A549 (cell line): ENCODE results near the gene ACOXL. TPM values are rescaled to one million over a fixed set of nuclear protein-coding genes. Genes with fewer than 3 reads are reported as not detected.

Experiments
- ATAC-seq, 2 experiments: fragments of 200-7000 bp in 1 of 2; fragments of >200 bp in 1 of 2; cut with Nextera tagmentation in 1 of 2; cut with Tn5 transposase in 1 of 2; 3 replicates each; pipeline versions ENCODE4 v1.8.0 to v1.9.1; 2018 to 2020; ENCODE audit warnings: mild to moderate bottlenecking in 1 of 2, moderate library complexity in 1 of 2
- CTCF ChIA-PET: fragments of 300-600 bp; sonication (Branson Sonifier 250); formaldehyde crosslinking; extraction: SDS; loops from one replicate; lab custom pipeline; 2021; ENCODE audit warnings: antibody characterized with exemption, inconsistent platforms; lab: Yijun Ruan, JAX
- POLR2A ChIA-PET: fragments of 350-600 bp; formaldehyde crosslinking; extraction: SDS; loops from one replicate; lab custom pipeline; 2021; ENCODE audit warnings: antibody characterized with exemption, inconsistent platforms; lab: Yijun Ruan, JAX
- DNase-seq, 2 experiments: peaks; one replicate each; pipeline versions ENCODE4 v3.0.0 to v3.0.0-alpha.2; 2011 to 2016; ENCODE audit warnings: low read depth in 1 of 2, low spot score in 1 of 2
- FAIRE-seq: peaks from 2 replicates; lab custom pipeline; 2011; peaks lifted over from hg19 to GRCh38; lab: Jason Lieb, UNC
- H3K27ac ChIP-seq, 2 experiments: fragments of >200 bp; sonication (Bioruptor Twin); formaldehyde crosslinking; 3 replicates each; pipeline ENCODE4 v1.5.1; 2016 to 2017
- H3K4me1 ChIP-seq: fragments of >200 bp; sonication (Bioruptor Twin); formaldehyde crosslinking; 3 replicates; pipeline ENCODE4 v1.6.1; 2016
- H3K4me2 ChIP-seq: fragments of >200 bp; sonication (Bioruptor Twin); formaldehyde crosslinking; 3 replicates; pipeline ENCODE4 v1.6.1; 2016
- H3K4me3 ChIP-seq: fragments of >200 bp; sonication (Bioruptor Twin); formaldehyde crosslinking; 3 replicates; pipeline ENCODE4 v1.5.1; 2016
- H3K9me3 ChIP-seq: fragments of >200 bp; sonication (Bioruptor Twin); formaldehyde crosslinking; 3 replicates; pipeline ENCODE4 v1.6.1; 2016
- BHLHE40 ChIP-seq: IDR thresholded peaks from 2 replicates; pipeline ENCODE4 v1.6.1; 2012; ENCODE audit warnings: low read depth, low read length, inconsistent platforms
- CBX8 ChIP-seq: fragments of 200-600 bp; sonication (generic); IDR thresholded peaks from 2 replicates; pipeline ENCODE4 v1.6.1; 2016
- CEBPB ChIP-seq, 2 experiments: fragments of >200 bp in 1 of 2; sonication (Bioruptor Twin) in 1 of 2; formaldehyde crosslinking in 1 of 2; IDR thresholded peaks; 2 replicates each; pipeline ENCODE4 v1.6.1; 2012 to 2016
- CHD2 ChIP-seq: fragments of 150-350 bp; IDR thresholded peaks from 2 replicates; pipeline ENCODE4 v1.6.1; 2014; ENCODE audit warnings: low read length; ENCODE audit not compliant: partially characterized antibody
- E2F6 ChIP-seq: IDR thresholded peaks from 2 replicates; pipeline ENCODE4 v1.6.1; 2012; ENCODE audit warnings: low read depth, borderline replicate concordance
- EP300 ChIP-seq, 2 experiments: fragments of >200 bp; sonication (Bioruptor Twin); formaldehyde crosslinking; IDR thresholded peaks; 2 replicates in 1 of 2; 3 replicates in 1 of 2; pipeline ENCODE4 v1.6.1; 2016 to 2017
- FOSB ChIP-seq: fragments of 250-450 bp; sonication (Bioruptor Pico); IDR thresholded peaks from 2 replicates; pipeline ENCODE4 v1.5.0; 2020; ENCODE audit warnings: mild to moderate bottlenecking, moderate library complexity
- FOSL2 ChIP-seq, 2 experiments: fragments of 450-650 bp in 1 of 2; fragments of >200 bp in 1 of 2; sonication (Bioruptor Twin) in 1 of 2; formaldehyde crosslinking; IDR thresholded peaks; 2 replicates each; pipeline versions ENCODE4 v1.5.0 to v1.6.1; 2016 to 2020; ENCODE audit warnings: mild to moderate bottlenecking in 1 of 2, moderate library complexity in 1 of 2
- GATA3 ChIP-seq: IDR thresholded peaks from 2 replicates; pipeline ENCODE4 v1.6.1; 2012; ENCODE audit warnings: borderline replicate concordance
- HDAC2 ChIP-seq: fragments of 200-600 bp; sonication (generic); IDR thresholded peaks from 2 replicates; pipeline ENCODE4 v1.6.1; 2016
- HOXB13 ChIP-seq: fragments of 250-450 bp; sonication (Bioruptor Pico); IDR thresholded peaks from 2 replicates; pipeline ENCODE4 v1.5.0; 2020; ENCODE audit warnings: low read depth, mild to moderate bottlenecking, moderate library complexity
- HOXB5 ChIP-seq: fragments of 250-450 bp; sonication (Bioruptor Pico); IDR thresholded peaks from 2 replicates; pipeline ENCODE4 v1.5.0; 2020; ENCODE audit warnings: mild to moderate bottlenecking, moderate library complexity
- MAFK ChIP-seq: fragments of 450-650 bp; IDR thresholded peaks from 2 replicates; pipeline ENCODE4 v1.6.1; 2014; ENCODE audit not compliant: partially characterized antibody
- MYC ChIP-seq: IDR thresholded peaks from 2 replicates; pipeline ENCODE4 v1.6.1; 2012; ENCODE audit warnings: mild to moderate bottlenecking, inconsistent platforms, low read length, improper control_type of control experiment, borderline replicate concordance
- RAD21 ChIP-seq, 2 experiments: fragments of >200 bp in 1 of 2; sonication (Bioruptor Twin) in 1 of 2; formaldehyde crosslinking in 1 of 2; IDR thresholded peaks in 1 of 2; conservative IDR thresholded peaks in 1 of 2; 2 replicates in 1 of 2; 3 replicates in 1 of 2; pipeline ENCODE4 v1.6.1; 2012 to 2018; ENCODE audit warnings: inconsistent platforms in 1 of 2
- RARB ChIP-seq: fragments of 250-450 bp; sonication (Bioruptor Pico); IDR thresholded peaks from 2 replicates; pipeline ENCODE4 v1.8.0; 2021; ENCODE audit warnings: mild to moderate bottlenecking, moderate library complexity
- REST ChIP-seq: fragments of 200-600 bp; sonication (generic); IDR thresholded peaks from 2 replicates; pipeline ENCODE4 v1.6.1; 2016; ENCODE audit warnings: antibody characterized with exemption, mild to moderate bottlenecking, moderate library complexity
- SMC3 ChIP-seq: fragments of >200 bp; sonication (Bioruptor Twin); formaldehyde crosslinking; IDR thresholded peaks from 3 replicates; pipeline ENCODE4 v1.6.1; 2018; ENCODE audit warnings: inconsistent platforms
- ZNF302 ChIP-seq: fragments of 250-450 bp; sonication (Bioruptor Pico); IDR thresholded peaks from 2 replicates; pipeline ENCODE4 v1.9.0; 2021; ENCODE audit warnings: inconsistent platforms, mild to moderate bottlenecking, moderate library complexity
- WGBS: methylation state at CpG from one replicate; pipeline ENCODE4 v1.1.6; 2017; ENCODE audit errors: missing lambda C conversion rate; 5-methylcytosine and 5-hydroxymethylcytosine counted together
- polyA plus RNA-seq, 4 experiments: library from polyadenylated mRNA; depleted of rRNA in 3 of 4; stranded (reverse); fragments of >200 nt; fragmentation: RNase III in 1 of 4; extraction: RNeasy Plus Mini Kit Qiagen cat#74134 plus additional on column Dnase treatment in 1 of 4; gene quantifications; 2 replicates in 3 of 4; 3 replicates in 1 of 4; pipeline ENCODE4 v1.2.3, GENCODE V29; 2011 to 2017
- TF ChIP-seq, protein P1 (sequence below): fragments of 250-450 bp; sonication (Bioruptor Pico); IDR thresholded peaks from 2 replicates; pipeline ENCODE4 v1.5.0; 2020; ENCODE audit warnings: low read depth, mild to moderate bottlenecking, moderate library complexity
- TF ChIP-seq, protein P2 (sequence below): fragments of 250-450 bp; sonication (Bioruptor Pico); IDR thresholded peaks from 2 replicates; pipeline ENCODE4 v1.5.0; 2021; ENCODE audit warnings: mild to moderate bottlenecking, moderate library complexity, borderline replicate concordance
- TF ChIP-seq, protein P3 (sequence below): fragments of >200 bp; sonication (Bioruptor Twin); formaldehyde crosslinking; IDR thresholded peaks from 2 replicates; pipeline ENCODE4 v1.6.1; 2016

The ACOXL gene
- polyA plus RNA-seq, 2 of the 4 experiments (the other 2 are of a cell fraction): not detected

GRCh38 chr2:111039628-111040383 is 307.4 kb downstream of the ACOXL start:
- TF ChIP-seq ZNF302 (CRISPR knock-in tag) (no peak), E2F6 (no peak), EP300 (IDR thresholded peaks at IDR 0.05) (no peak), FOSB (no peak), GATA3 (no peak), REST (no peak), CEBPB (IDR thresholded peaks at IDR 0.05) (no peak), HOXB13 (CRISPR knock-in tag) (no peak), CBX8 (no peak), MAFK (no peak), RAD21 (conservative IDR thresholded peaks at IDR 0.05 in 1 of 2, IDR thresholded peaks at IDR 0.05 in 1 of 2) (no peak)
- TF ChIP-seq, protein P1, sequence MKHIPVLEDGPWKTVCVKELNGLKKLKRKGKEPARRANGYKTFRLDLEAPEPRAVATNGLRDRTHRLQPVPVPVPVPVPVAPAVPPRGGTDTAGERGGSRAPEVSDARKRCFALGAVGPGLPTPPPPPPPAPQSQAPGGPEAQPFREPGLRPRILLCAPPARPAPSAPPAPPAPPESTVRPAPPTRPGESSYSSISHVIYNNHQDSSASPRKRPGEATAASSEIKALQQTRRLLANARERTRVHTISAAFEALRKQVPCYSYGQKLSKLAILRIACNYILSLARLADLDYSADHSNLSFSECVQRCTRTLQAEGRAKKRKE (CRISPR knock-in tag): no peak
- TF ChIP-seq, protein P2, sequence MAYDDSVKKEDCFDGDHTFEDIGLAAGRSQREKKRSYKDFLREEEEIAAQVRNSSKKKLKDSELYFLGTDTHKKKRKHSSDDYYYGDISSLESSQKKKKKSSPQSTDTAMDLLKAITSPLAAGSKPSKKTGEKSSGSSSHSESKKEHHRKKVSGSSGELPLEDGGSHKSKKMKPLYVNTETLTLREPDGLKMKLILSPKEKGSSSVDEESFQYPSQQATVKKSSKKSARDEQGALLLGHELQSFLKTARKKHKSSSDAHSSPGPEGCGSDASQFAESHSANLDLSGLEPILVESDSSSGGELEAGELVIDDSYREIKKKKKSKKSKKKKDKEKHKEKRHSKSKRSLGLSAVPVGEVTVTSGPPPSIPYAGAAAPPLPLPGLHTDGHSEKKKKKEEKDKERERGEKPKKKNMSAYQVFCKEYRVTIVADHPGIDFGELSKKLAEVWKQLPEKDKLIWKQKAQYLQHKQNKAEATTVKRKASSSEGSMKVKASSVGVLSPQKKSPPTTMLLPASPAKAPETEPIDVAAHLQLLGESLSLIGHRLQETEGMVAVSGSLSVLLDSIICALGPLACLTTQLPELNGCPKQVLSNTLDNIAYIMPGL (CRISPR knock-in tag): no peak
- H3K4me2 ChIP-seq: no peak overlapping the region
- no peak overlapping the region for H3K4me3 ChIP-seq
- DNase-seq: no peak
- no peak for ATAC-seq
- H3K27ac ChIP-seq: no peak overlapping the region
- POLR2A ChIA-PET: no interaction called here
- H3K4me1 ChIP-seq: no peaks in the 10 kb centered on the region
- CTCF ChIA-PET: interaction anchor here (1.7 kb wide), 1 partner anchor 15 kb away, joined by 5 read pairs; no protein-coding TSS in a partner anchor
- FAIRE-seq: no peak
- WGBS: 33% methylated on average over 5 of the region's 5 CpGs
- H3K9me3 ChIP-seq: no peaks in the 10 kb centered on the region

GRCh38 chr2:111041398-111042202 is 309.2 kb downstream of the ACOXL start:
- Histone ChIP-seq H3K27ac (no peak overlapping the region), H3K9me3 (no peaks in the 10 kb centered on the region), H3K4me1 (no peaks in the 10 kb centered on the region), H3K4me2 (no peak overlapping the region), H3K4me3 (no peak overlapping the region)
- no peak for FAIRE-seq
- POLR2A ChIA-PET: no interaction called here
- 52% methylated on average over 11 of the region's 12 CpGs for WGBS
- TF ChIP-seq, protein P3, sequence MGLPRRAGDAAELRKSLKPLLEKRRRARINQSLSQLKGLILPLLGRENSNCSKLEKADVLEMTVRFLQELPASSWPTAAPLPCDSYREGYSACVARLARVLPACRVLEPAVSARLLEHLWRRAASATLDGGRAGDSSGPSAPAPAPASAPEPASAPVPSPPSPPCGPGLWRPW: no peak
- TF ChIP-seq HOXB5 (CRISPR knock-in tag) (no peak), BHLHE40 (no peak), FOSL2 (IDR thresholded peaks at IDR 0.05) (no peak), FOSL2 (CRISPR knock-in tag; IDR thresholded peaks at IDR 0.05) (no peak), CHD2 (no peak), SMC3 (no peak), RARB (CRISPR knock-in tag) (no peak), MYC (no peak), HDAC2 (no peak)
- TF ChIP-seq, protein P1 (CRISPR knock-in tag): no peak
- TF ChIP-seq, protein P2 (CRISPR knock-in tag): no peak
- DNase-seq: no peak
- CTCF ChIA-PET: interaction anchor here (1.7 kb wide), 1 partner anchor 13 kb away, joined by 5 read pairs; no protein-coding TSS in a partner anchor
- ATAC-seq: no peak
